ENCODE results near the gene LRMDA. TPM values are rescaled to one million over a fixed set of nuclear protein-coding genes. Genes with fewer than 3 reads are reported as not detected.

LRMDA gene
- polyA plus RNA-seq, 1 donor (not counting 4 experiments of a cell fraction or from before 2014, with no cell fraction given): not detected

GRCh38 chr10:75437693-75438092, 6.3 kb downstream of the LRMDA start:
- no peaks in the 10 kb centered on the region for H3K79me2 ChIP-seq (ENCODE audit: control insufficient read depth, insufficient read depth, low read length)
- no peak overlapping the region for H3K4me2 ChIP-seq (ENCODE audit: control insufficient read depth, extremely low read depth, insufficient read depth, low read depth, low read length)
- H3K9ac ChIP-seq (ENCODE audit: control insufficient read depth, extremely low read depth, insufficient read depth, low read length): no peak overlapping the region
- no peaks in the 10 kb centered on the region for H4K20me1 ChIP-seq (ENCODE audit: control insufficient read depth, extremely low read depth, insufficient read depth, low read length)
- DNase-seq (ENCODE audit: low read depth, low spot score) (no peak), FAIRE-seq (no peak)
- no peaks in the 10 kb centered on the region for H3K27me3 ChIP-seq (ENCODE audit: control insufficient read depth, extremely low read depth, insufficient read depth, low read length)
- H3K4me1 ChIP-seq (ENCODE audit: control insufficient read depth, extremely low read depth, insufficient read depth, low read length): no peaks in the 10 kb centered on the region
- H3K27ac ChIP-seq (ENCODE audit: control insufficient read depth, insufficient read depth, low read length): no peak overlapping the region
- no peaks in the 10 kb centered on the region for H3K9me1 ChIP-seq (ENCODE audit: control insufficient read depth, extremely low read depth, insufficient read depth, low read length)
- H3K4me3 ChIP-seq (ENCODE audit: control insufficient read depth in 2 of 3, extremely low read depth in 1 of 3, insufficient read depth in 2 of 3, low read depth in 1 of 3, low read length in 3 of 3): no peak overlapping the region
- H3K36me3 ChIP-seq (ENCODE audit: control insufficient read depth in 2 of 2, extremely low read depth in 1 of 2, insufficient read depth in 2 of 2, low read length in 2 of 2): no peaks in the 10 kb centered on the region
- no peak for TF ChIP-seq CTCF (optimal IDR thresholded peaks at IDR 0.05 in 1 of 3, IDR thresholded peaks at IDR 0.05 in 1 of 3, conservative IDR thresholded peaks at IDR 0.05 in 1 of 3; ENCODE audit: extremely low read depth in 1 of 3, insufficient read depth in 2 of 3, low read length in 3 of 3)
- no peak for TF ChIP-seq EZH2 (IDR thresholded peaks at IDR 0.05; ENCODE audit: low read length)
- no peak overlapping the region for H2AFZ ChIP-seq (ENCODE audit: control insufficient read depth, low read length)
- H3K9me3 ChIP-seq (ENCODE audit: control insufficient read depth, low read depth, low read length): no peaks in the 10 kb centered on the region
- dilution Hi-C loops (cut with MboI; ENCODE audit: extremely low pct_ligation_motif_present, low sequenced_read_pairs): no loop called here

- TF ChIP-seq EZH2 (IDR thresholded peaks at IDR 0.05; ENCODE audit: low read length) (no peak), CTCF (optimal IDR thresholded peaks at IDR 0.05 in 1 of 3, IDR thresholded peaks at IDR 0.05 in 1 of 3, conservative IDR thresholded peaks at IDR 0.05 in 1 of 3; ENCODE audit: extremely low read depth in 1 of 3, insufficient read depth in 2 of 3, low read length in 3 of 3) (no peak)
- DNase-seq (ENCODE audit: low read depth, low spot score): no peak
- H3K27ac ChIP-seq (ENCODE audit: control insufficient read depth, insufficient read depth, low read length): no peak overlapping the region
- H3K4me3 ChIP-seq (ENCODE audit: control insufficient read depth in 2 of 3, extremely low read depth in 1 of 3, insufficient read depth in 2 of 3, low read depth in 1 of 3, low read length in 3 of 3): no peak overlapping the region
- no peaks in the 10 kb centered on the region for H4K20me1 ChIP-seq (ENCODE audit: control insufficient read depth, extremely low read depth, insufficient read depth, low read length)
- peaks cover 1% of the 10 kb centered on the region for H3K9me3 ChIP-seq (ENCODE audit: control insufficient read depth, low read depth, low read length)
- no peaks in the 10 kb centered on the region for H3K36me3 ChIP-seq (ENCODE audit: control insufficient read depth in 2 of 2, extremely low read depth in 1 of 2, insufficient read depth in 2 of 2, low read length in 2 of 2)
- no peaks in the 10 kb centered on the region for H3K4me1 ChIP-seq (ENCODE audit: control insufficient read depth, extremely low read depth, insufficient read depth, low read length)
- H3K9me1 ChIP-seq (ENCODE audit: control insufficient read depth, extremely low read depth, insufficient read depth, low read length): no peaks in the 10 kb centered on the region
- H3K4me2 ChIP-seq (ENCODE audit: control insufficient read depth, extremely low read depth, insufficient read depth, low read depth, low read length): no peak overlapping the region
- H2AFZ ChIP-seq (ENCODE audit: control insufficient read depth, low read length): no peak overlapping the region
- H3K9ac ChIP-seq (ENCODE audit: control insufficient read depth, extremely low read depth, insufficient read depth, low read length): no peak overlapping the region
- H3K79me2 ChIP-seq (ENCODE audit: control insufficient read depth, insufficient read depth, low read length): no peaks in the 10 kb centered on the region
- FAIRE-seq: no peak
- H3K27me3 ChIP-seq (ENCODE audit: control insufficient read depth, extremely low read depth, insufficient read depth, low read length): no peaks in the 10 kb centered on the region
- dilution Hi-C loops (cut with MboI; ENCODE audit: extremely low pct_ligation_motif_present, low sequenced_read_pairs): no loop called here
Observed at GRCh38 chr10:75438275-75438674, 6.9 kb downstream of the LRMDA start.

Data from keratinocyte (primary cell).